Measurements from ENCODE around the gene STK32A.

STK32A gene

DNA sequence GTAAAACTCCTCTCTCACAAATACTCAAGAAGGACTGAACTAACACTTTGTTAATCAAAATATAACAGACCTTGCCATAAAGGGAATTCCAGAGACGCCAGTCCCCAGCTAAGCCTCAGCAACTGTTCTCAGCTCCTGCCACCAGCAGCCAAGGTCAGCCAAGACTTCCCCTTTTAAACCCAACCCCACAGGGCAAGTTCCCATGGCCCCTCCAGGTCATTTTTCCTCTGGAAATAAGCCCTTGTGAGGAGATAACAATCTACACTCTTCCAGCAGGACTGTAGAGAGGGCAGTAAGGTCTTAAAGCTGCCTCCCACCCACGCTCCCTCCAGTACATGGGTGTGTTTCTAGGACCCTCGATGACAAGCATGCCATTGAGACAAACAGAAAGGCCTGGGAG lies 196.8 kb downstream of the STK32A start:
- DNase-seq (ENCODE audit: low read depth, low spot score) = no peak
- in situ Hi-C loops (cut with HindIII; ENCODE audit: low sequenced_read_pairs) = no loop called here
- H3K4me3 ChIP-seq (ENCODE audit: low read depth, low read length) = no peak overlapping the region
- TF ChIP-seq, protein P1, sequence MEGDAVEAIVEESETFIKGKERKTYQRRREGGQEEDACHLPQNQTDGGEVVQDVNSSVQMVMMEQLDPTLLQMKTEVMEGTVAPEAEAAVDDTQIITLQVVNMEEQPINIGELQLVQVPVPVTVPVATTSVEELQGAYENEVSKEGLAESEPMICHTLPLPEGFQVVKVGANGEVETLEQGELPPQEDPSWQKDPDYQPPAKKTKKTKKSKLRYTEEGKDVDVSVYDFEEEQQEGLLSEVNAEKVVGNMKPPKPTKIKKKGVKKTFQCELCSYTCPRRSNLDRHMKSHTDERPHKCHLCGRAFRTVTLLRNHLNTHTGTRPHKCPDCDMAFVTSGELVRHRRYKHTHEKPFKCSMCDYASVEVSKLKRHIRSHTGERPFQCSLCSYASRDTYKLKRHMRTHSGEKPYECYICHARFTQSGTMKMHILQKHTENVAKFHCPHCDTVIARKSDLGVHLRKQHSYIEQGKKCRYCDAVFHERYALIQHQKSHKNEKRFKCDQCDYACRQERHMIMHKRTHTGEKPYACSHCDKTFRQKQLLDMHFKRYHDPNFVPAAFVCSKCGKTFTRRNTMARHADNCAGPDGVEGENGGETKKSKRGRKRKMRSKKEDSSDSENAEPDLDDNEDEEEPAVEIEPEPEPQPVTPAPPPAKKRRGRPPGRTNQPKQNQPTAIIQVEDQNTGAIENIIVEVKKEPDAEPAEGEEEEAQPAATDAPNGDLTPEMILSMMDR (IDR thresholded peaks at IDR 0.05; ENCODE audit: low read depth, low read length) = no peak

DNA sequence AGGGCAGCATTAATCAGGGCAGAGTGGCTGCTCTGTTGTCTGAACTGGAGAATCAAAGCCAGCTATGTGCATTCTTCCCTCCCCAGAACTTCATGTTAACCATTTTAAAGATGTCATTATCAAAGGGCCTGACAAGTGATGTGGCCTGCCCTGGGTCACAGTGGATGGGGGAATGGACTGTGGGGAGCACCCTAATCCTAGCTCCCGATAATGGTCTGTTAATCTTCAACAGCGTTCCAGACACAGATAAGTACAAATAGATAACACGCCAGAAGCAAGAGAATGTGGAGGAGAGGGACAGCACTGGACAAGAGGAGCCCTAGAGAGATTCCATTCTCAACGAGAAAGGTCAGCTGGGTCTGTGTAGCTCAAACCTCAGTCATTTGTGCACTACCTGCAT lies 197.5 kb downstream of the STK32A start:
- no peak for DNase-seq (ENCODE audit: low read depth, low spot score)
- H3K4me3 ChIP-seq (ENCODE audit: low read depth, low read length) = no peak overlapping the region
- TF ChIP-seq, protein P1 (IDR thresholded peaks at IDR 0.05; ENCODE audit: low read depth, low read length) = no peak
- in situ Hi-C loops (cut with HindIII; ENCODE audit: low sequenced_read_pairs) = no loop called here

- no peak for DNase-seq (ENCODE audit: low read depth, low spot score)
- in situ Hi-C loops (cut with HindIII; ENCODE audit: low sequenced_read_pairs) = no loop called here
- TF ChIP-seq, protein P1 (IDR thresholded peaks at IDR 0.05; ENCODE audit: low read depth, low read length) = no peak
- H3K4me3 ChIP-seq (ENCODE audit: low read depth, low read length) = no peak overlapping the region
These were observed 199.2 kb downstream of the STK32A start for GRCh38 chr5:147434049-147434448.

GRCh38 chr5:147436596-147436995 lies 201.8 kb downstream of the STK32A start:
- H3K4me3 ChIP-seq (ENCODE audit: low read depth, low read length) = no peak overlapping the region
- no peak for DNase-seq (ENCODE audit: low read depth, low spot score)
- TF ChIP-seq, protein P1 (IDR thresholded peaks at IDR 0.05; ENCODE audit: low read depth, low read length) = no peak
- in situ Hi-C loops (cut with HindIII; ENCODE audit: low sequenced_read_pairs) = no loop called here

GRCh38 chr5:147437161-147437596 lies 202.4 kb downstream of the STK32A start:
- TF ChIP-seq, protein P1 (IDR thresholded peaks at IDR 0.05; ENCODE audit: low read depth, low read length) = no peak
- in situ Hi-C loops (cut with HindIII; ENCODE audit: low sequenced_read_pairs) = no loop called here
- peak; percentile 89 for DNase-seq (ENCODE audit: low read depth, low spot score)
- H3K4me3 ChIP-seq (ENCODE audit: low read depth, low read length) = no peak overlapping the region

Measured in astrocyte of the spinal cord (primary cell).